Adrenal gland (tissue), 5 donors: ENCODE measurements around the gene CILP.

Experiments used
- POLR2A ChIP-seq, 2 donors: fragments of 450-650 bp; IDR thresholded peaks; one replicate each; pipeline ENCODE4 v1.6.1; 2017; ENCODE audit warnings: antibody characterized with exemption in 2 of 2, mild to moderate bottlenecking in 2 of 2, moderate library complexity in 1 of 2
- TF ChIP-seq, protein P1 (sequence below), 6 experiments: fragments of 450-650 bp in 4 of 6; fragments of 200-600 bp in 2 of 6; sonication (generic) in 1 of 6; IDR thresholded peaks; 1 replicate in 5 of 6; 2 replicates in 1 of 6; pipeline versions ENCODE4 v1.5.1 to v1.8.0; 2016 to 2021; ENCODE audit warnings: antibody characterized with exemption in 6 of 6, mild to moderate bottlenecking in 2 of 6, moderate library complexity in 1 of 6
- donor health status: DM: no; HTN: no; CAD: no.

DNA sequence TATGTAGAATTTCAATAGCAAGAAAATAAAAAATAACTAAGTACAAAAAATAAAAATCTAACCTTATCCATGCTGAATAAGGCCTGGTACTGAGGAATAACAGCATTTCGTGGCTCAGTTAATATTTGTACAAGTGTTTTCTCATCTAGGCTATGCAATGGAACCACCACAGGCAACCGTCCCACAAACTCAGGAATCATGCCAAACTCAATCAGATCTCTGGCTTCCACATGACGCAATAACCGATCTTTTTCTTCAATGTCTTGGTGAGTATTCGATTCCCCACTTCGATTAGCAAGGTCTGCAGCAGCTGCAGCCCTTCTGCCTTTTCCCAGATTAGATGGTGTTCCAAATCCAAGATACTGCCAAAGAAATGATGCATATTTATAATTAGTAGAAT is 56.6 kb downstream of the CILP start:
- TF ChIP-seq, protein P1, sequence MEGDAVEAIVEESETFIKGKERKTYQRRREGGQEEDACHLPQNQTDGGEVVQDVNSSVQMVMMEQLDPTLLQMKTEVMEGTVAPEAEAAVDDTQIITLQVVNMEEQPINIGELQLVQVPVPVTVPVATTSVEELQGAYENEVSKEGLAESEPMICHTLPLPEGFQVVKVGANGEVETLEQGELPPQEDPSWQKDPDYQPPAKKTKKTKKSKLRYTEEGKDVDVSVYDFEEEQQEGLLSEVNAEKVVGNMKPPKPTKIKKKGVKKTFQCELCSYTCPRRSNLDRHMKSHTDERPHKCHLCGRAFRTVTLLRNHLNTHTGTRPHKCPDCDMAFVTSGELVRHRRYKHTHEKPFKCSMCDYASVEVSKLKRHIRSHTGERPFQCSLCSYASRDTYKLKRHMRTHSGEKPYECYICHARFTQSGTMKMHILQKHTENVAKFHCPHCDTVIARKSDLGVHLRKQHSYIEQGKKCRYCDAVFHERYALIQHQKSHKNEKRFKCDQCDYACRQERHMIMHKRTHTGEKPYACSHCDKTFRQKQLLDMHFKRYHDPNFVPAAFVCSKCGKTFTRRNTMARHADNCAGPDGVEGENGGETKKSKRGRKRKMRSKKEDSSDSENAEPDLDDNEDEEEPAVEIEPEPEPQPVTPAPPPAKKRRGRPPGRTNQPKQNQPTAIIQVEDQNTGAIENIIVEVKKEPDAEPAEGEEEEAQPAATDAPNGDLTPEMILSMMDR (IDR thresholded peaks at IDR 0.05), result no peak
- no peak for TF ChIP-seq POLR2A (IDR thresholded peaks at IDR 0.05)
